Dendritic cell treated with granulocyte-macrophage colony-stimulating factor and Interleukin-4, amounts not matched to agents 40 ng/mL and 50 ng/mL, for 4 days (primary cell): Measurements from ENCODE around the gene RASSF7.

ENCODE experiments used
- H3K27ac Mint-ChIP-seq: one replicate; pipeline ENCODE4 v1.8.0; 2022; ENCODE audit warnings: mild to moderate bottlenecking, mixed read lengths
- H3K27me3 Mint-ChIP-seq: one replicate; pipeline ENCODE4 v1.8.0; 2022; ENCODE audit warnings: mild to moderate bottlenecking, mixed read lengths
- H3K36me3 Mint-ChIP-seq: one replicate; pipeline ENCODE4 v1.8.0; 2022; ENCODE audit warnings: low read depth, mixed read lengths
- H3K4me1 Mint-ChIP-seq: one replicate; pipeline ENCODE4 v1.8.0; 2022; ENCODE audit warnings: low read depth, mixed read lengths
- H3K4me3 Mint-ChIP-seq: one replicate; pipeline ENCODE4 v1.8.0; 2022; ENCODE audit warnings: mild to moderate bottlenecking, moderate library complexity, mixed read lengths
- H3K9me3 Mint-ChIP-seq: one replicate; pipeline ENCODE4 v1.8.0; 2022; ENCODE audit warnings: mixed read lengths
- intact Hi-C: fragments of 100-400 bp; cut with micrococcal nuclease; formaldehyde crosslinking; loops from one replicate; pipeline ENCODE4 v1.15.0; 2022

The RASSF7 gene

DNA sequence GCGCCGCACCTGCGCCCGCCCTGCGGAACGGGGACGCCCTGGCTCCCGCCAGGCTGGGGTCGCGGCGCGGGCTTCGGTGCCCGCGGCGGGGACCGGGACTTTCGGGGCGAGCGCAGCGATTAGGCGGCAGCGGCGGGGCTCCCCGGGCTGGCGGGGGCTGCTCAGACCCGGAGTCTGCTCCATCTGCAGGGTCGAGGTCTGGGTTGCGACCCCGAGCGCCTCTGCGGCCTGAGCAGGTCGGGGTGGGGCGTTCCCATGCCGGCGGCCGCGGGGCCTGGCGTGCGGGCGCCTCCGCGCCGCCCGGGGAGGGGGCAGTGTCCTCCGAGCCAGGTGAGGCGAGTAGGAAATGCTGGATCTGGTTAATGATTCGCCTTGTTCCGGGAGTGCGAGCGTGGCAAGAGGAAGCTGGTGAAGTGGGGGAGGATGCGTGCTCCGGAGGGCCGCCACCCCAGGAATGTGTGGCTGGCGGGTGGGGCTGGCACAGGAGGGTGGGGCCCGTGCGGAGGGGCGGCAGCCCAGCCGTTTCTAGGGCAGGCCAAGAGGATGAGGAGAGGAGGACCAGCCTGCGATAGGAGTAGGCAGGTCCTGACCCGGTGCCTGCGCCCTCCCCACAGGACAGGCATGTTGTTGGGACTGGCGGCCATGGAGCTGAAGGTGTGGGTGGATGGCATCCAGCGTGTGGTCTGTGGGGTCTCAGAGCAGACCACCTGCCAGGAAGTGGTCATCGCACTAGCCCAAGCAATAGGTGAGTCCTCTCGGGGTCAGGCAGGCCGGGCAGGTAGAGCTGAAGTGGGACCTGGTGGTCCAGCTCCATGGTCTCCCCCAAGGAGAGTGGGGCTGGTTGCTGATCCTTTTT lies 606 bp downstream of the RASSF7 start:
- peak overlapping the region; percentile 49 for H3K27ac Mint-ChIP-seq

DNA sequence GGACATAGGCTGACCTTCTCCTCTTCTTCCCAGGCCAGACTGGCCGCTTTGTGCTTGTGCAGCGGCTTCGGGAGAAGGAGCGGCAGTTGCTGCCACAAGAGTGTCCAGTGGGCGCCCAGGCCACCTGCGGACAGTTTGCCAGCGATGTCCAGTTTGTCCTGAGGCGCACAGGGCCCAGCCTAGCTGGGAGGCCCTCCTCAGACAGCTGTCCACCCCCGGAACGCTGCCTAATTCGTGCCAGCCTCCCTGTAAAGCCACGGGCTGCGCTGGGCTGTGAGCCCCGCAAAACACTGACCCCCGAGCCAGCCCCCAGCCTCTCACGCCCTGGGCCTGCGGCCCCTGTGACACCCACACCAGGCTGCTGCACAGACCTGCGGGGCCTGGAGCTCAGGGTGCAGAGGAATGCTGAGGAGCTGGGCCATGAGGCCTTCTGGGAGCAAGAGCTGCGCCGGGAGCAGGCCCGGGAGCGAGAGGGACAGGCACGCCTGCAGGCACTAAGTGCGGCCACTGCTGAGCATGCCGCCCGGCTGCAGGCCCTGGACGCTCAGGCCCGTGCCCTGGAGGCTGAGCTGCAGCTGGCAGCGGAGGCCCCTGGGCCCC lies 1.4 kb downstream of the RASSF7 start:
- peaks cover 34% of the 10 kb centered on the region for H3K36me3 Mint-ChIP-seq
- intact Hi-C loops: no loop called here
- H3K9me3 Mint-ChIP-seq: no peaks in the 10 kb centered on the region
- H3K27ac Mint-ChIP-seq: no peak overlapping the region
- H3K4me3 Mint-ChIP-seq: peak overlapping the region; percentile 78
- peaks cover 32% of the 10 kb centered on the region for H3K27me3 Mint-ChIP-seq
- H3K4me1 Mint-ChIP-seq: peaks cover 34% of the 10 kb centered on the region

More for the DNA sequence above, 606 bp downstream of the RASSF7 start:
- Mint-ChIP-seq H3K4me1 (peaks cover 36% of the 10 kb centered on the region), H3K4me3 (peak overlapping the region; percentile 78), H3K27me3 (peaks cover 36% of the 10 kb centered on the region), H3K36me3 (peaks cover 27% of the 10 kb centered on the region), H3K9me3 (no peaks in the 10 kb centered on the region)
- intact Hi-C loops: no loop called here

GRCh38 chr11:563066-563811 lies 2.5 kb downstream of the RASSF7 start:
- H3K36me3 Mint-ChIP-seq: peaks cover 40% of the 10 kb centered on the region
- no peak overlapping the region for H3K27ac Mint-ChIP-seq
- intact Hi-C loops: no loop called here
- H3K27me3 Mint-ChIP-seq: peaks cover 29% of the 10 kb centered on the region
- peaks cover 34% of the 10 kb centered on the region for H3K4me1 Mint-ChIP-seq
- no peaks in the 10 kb centered on the region for H3K9me3 Mint-ChIP-seq
- no peak overlapping the region for H3K4me3 Mint-ChIP-seq

- intact Hi-C loops: no loop called here
- H3K27me3 Mint-ChIP-seq: peaks cover 22% of the 10 kb centered on the region
- H3K9me3 Mint-ChIP-seq: no peaks in the 10 kb centered on the region
- H3K4me3 Mint-ChIP-seq: no peak overlapping the region
- no peak overlapping the region for H3K27ac Mint-ChIP-seq
- H3K4me1 Mint-ChIP-seq: peaks cover 34% of the 10 kb centered on the region
- peaks cover 40% of the 10 kb centered on the region for H3K36me3 Mint-ChIP-seq
These were observed 3.2 kb downstream of the RASSF7 start for GRCh38 chr11:563812-564578.

DNA sequence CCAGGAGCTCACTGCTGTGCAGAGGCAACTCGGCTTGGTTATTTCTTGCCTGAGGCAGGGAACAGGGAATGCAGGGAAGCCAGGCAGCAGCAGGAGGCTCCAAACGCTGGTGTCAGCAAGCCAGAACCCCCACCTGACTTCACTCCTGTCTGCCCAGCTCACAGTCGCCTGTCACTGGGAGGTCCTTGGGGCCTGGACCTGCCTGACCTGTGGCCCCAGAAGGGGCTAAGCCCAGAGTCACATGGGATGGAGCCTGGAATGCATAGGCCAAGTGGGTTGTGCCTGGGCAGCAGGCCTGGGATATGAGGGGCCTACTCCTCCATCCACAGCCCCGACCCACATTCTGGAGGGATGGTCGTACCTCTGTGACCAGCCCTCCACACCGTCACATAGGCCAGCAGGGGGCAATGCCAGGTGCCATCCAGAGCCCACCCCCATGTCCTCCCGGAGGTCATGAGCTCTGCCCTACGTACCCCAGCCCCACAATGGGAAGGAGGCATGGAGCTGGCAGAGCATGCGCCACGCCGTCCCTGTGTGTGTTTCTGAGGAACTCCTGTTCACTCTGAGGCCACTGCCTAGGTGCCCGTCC lies 5.2 kb downstream of the RASSF7 start:
- Mint-ChIP-seq H3K27me3 (peaks cover 30% of the 10 kb centered on the region), H3K4me3 (no peak overlapping the region), H3K27ac (no peak overlapping the region), H3K4me1 (peaks cover 24% of the 10 kb centered on the region), H3K36me3 (peaks cover 40% of the 10 kb centered on the region), H3K9me3 (no peaks in the 10 kb centered on the region)
- intact Hi-C loops: no loop called here

- Mint-ChIP-seq H3K9me3 (no peaks in the 10 kb centered on the region), H3K27me3 (peaks cover 36% of the 10 kb centered on the region), H3K4me3 (peak overlapping the region; percentile 74), H3K27ac (no peak overlapping the region), H3K36me3 (peaks cover 40% of the 10 kb centered on the region), H3K4me1 (peaks cover 17% of the 10 kb centered on the region)
- intact Hi-C loops: no loop called here
These were observed 6.3 kb downstream of the RASSF7 start for GRCh38 chr11:567011-567628.

- Mint-ChIP-seq H3K4me1 (peaks cover 17% of the 10 kb centered on the region), H3K27me3 (peaks cover 42% of the 10 kb centered on the region), H3K4me3 (peak overlapping the region; percentile 74), H3K36me3 (peaks cover 35% of the 10 kb centered on the region), H3K27ac (no peak overlapping the region), H3K9me3 (no peaks in the 10 kb centered on the region)
- intact Hi-C loops: no loop called here
These were observed 7.0 kb downstream of the RASSF7 start for GRCh38 chr11:567629-568292.

- Mint-ChIP-seq H3K36me3 (peaks cover 28% of the 10 kb centered on the region), H3K27me3 (peaks cover 49% of the 10 kb centered on the region), H3K4me3 (peak overlapping the region; percentile 82), H3K9me3 (no peaks in the 10 kb centered on the region), H3K27ac (peak overlapping the region; percentile 83), H3K4me1 (peaks cover 13% of the 10 kb centered on the region)
- intact Hi-C loops: no loop called here
These were observed 7.8 kb downstream of the RASSF7 start for GRCh38 chr11:568306-569157.

DNA sequence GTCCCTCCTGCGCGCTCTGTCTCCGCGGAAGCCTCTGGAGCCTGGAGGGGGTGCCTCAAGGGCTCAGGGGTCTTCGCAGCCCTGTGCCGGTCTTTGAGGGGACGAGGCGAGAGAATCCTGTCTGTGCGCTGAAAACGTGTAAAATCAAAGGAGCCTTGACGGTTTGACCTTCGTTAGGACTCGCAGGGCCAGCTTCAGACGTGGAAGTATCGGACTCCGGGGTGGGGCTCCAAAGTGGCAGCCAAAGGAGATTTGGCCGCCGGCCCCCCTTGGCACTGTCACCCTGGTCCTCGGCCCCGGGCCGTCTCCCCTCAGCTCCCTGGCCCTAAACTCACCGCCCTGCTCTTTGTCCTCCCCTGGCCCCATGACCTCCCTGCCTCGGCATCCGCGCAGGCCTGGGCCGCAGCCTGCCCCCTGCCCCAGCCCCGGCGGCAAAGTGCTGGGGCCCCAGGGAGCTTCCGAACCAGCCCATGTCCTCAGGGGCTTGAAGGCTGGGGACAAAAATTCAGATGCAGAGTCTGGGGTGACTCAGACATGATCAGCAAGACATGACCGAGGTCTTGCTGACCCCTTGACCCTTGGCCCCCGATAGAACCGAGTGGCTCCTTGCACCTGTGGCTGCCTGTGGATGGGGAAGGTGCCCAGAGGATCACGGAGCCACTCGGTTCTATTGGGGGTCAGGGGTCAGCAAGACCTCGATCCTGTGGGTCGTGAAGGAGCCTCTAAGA lies 8.6 kb downstream of the RASSF7 start:
- H3K36me3 Mint-ChIP-seq: peaks cover 20% of the 10 kb centered on the region
- peak overlapping the region; percentile 83 for H3K27ac Mint-ChIP-seq
- intact Hi-C loops: no loop called here
- peaks cover 53% of the 10 kb centered on the region for H3K27me3 Mint-ChIP-seq
- no peaks in the 10 kb centered on the region for H3K9me3 Mint-ChIP-seq
- H3K4me3 Mint-ChIP-seq: peak overlapping the region; percentile 82
- peaks cover 12% of the 10 kb centered on the region for H3K4me1 Mint-ChIP-seq

DNA sequence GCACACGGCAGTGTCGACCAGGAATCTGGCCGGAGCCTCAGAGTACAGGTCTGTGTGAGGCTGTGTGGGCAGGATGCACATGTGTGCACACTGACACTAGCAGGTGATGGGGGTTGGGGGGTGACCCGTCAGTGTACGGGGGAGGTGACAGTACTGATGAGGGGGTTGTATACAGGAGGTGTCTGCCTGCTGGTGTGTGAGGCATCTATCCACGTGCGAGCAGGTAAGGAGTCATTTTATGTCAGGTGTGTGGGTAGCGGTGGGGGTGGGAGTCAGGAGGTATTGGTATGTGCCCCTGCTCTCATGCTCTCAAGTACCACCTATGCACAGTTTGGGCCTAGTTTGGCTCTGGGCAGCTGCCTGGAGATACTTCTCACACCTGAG lies 11.0 kb downstream of the RASSF7 start:
- H3K27me3 Mint-ChIP-seq: peaks cover 63% of the 10 kb centered on the region
- peaks cover 15% of the 10 kb centered on the region for H3K36me3 Mint-ChIP-seq
- H3K4me1 Mint-ChIP-seq: peaks cover 19% of the 10 kb centered on the region
- no peak overlapping the region for H3K27ac Mint-ChIP-seq
- no peaks in the 10 kb centered on the region for H3K9me3 Mint-ChIP-seq
- intact Hi-C loops: no loop called here
- H3K4me3 Mint-ChIP-seq: no peak overlapping the region

- intact Hi-C loops: no loop called here
- H3K36me3 Mint-ChIP-seq: peaks cover 9% of the 10 kb centered on the region
- no peak overlapping the region for H3K27ac Mint-ChIP-seq
- H3K4me3 Mint-ChIP-seq: no peak overlapping the region
- H3K4me1 Mint-ChIP-seq: peaks cover 31% of the 10 kb centered on the region
- H3K9me3 Mint-ChIP-seq: no peaks in the 10 kb centered on the region
- peaks cover 53% of the 10 kb centered on the region for H3K27me3 Mint-ChIP-seq
These were observed 12.5 kb downstream of the RASSF7 start for GRCh38 chr11:573146-573759.
